ENCODE data around the gene ARL14. TPM values are rescaled to one million over a fixed set of nuclear protein-coding genes. Genes with fewer than 3 reads are reported as not detected.

Gene ARL14
- polyA plus RNA-seq, 1 experiment: not detected

DNA sequence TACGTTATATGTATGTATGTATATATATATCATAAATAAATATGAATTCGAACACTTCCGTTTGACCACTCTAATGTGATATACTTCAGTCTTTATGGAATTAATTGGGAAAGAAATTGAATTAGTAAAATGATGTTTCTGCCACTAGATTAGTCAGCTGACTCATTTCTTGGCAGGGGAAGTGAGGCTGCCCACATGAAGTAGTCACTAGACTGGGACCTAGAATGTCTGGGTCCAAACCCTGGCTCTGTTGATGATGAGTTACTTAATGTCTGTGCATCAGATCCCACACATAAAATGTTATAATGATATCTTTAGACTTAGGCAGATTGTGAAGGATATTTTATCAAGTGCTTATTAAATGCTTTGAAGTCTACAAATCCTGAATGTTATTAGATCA lies 27.4 kb upstream of the ARL14 start:
- DNase-seq (ENCODE audit: low read depth): no peak
- Histone ChIP-seq H3K36me3 (ENCODE audit: control insufficient read depth, insufficient read depth, low read length) (no peaks in the 10 kb centered on the region), H3K27me3 (ENCODE audit: control insufficient read depth, insufficient read depth, low read length) (no peaks in the 10 kb centered on the region), H3K4me3 (ENCODE audit: low read depth, low read length) (no peak overlapping the region)
- TF ChIP-seq, protein P1, sequence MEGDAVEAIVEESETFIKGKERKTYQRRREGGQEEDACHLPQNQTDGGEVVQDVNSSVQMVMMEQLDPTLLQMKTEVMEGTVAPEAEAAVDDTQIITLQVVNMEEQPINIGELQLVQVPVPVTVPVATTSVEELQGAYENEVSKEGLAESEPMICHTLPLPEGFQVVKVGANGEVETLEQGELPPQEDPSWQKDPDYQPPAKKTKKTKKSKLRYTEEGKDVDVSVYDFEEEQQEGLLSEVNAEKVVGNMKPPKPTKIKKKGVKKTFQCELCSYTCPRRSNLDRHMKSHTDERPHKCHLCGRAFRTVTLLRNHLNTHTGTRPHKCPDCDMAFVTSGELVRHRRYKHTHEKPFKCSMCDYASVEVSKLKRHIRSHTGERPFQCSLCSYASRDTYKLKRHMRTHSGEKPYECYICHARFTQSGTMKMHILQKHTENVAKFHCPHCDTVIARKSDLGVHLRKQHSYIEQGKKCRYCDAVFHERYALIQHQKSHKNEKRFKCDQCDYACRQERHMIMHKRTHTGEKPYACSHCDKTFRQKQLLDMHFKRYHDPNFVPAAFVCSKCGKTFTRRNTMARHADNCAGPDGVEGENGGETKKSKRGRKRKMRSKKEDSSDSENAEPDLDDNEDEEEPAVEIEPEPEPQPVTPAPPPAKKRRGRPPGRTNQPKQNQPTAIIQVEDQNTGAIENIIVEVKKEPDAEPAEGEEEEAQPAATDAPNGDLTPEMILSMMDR (IDR thresholded peaks at IDR 0.05; ENCODE audit: insufficient read depth, low read depth, low read length): no peak
- ChIA-PET CTCF (no interaction called here), POLR2A (no interaction called here)

DNA sequence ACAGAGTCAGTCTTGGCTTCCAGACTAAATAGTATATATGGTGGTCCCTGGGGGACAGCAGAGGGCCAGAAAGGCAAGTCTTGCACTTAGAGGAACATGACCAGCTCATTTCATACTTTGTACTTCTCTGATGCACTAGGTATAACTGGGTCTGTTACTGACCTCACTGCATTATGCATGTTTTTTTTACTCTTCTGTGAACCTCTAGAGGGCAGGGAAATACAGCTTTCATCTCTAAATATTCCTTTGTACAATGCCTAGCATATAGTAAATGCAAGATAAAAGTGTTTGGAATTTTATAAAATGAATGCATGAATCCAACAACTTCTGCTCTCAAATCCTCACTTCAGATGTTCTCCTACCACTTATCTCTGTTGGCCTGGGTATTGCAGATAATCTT lies 23.4 kb upstream of the ARL14 start:
- TF ChIP-seq, protein P1 (IDR thresholded peaks at IDR 0.05; ENCODE audit: insufficient read depth, low read depth, low read length): no peak
- ChIA-PET CTCF (interaction anchor here (0.6 to 1.3 kb wide), 2 partner anchors 15 to 32 kb away, joined by 3 to 4 read pairs; no protein-coding TSS in a partner anchor), POLR2A (no interaction called here)
- no peak for DNase-seq (ENCODE audit: low read depth)
- Histone ChIP-seq H3K36me3 (ENCODE audit: control insufficient read depth, insufficient read depth, low read length) (no peaks in the 10 kb centered on the region), H3K4me3 (ENCODE audit: low read depth, low read length) (no peak overlapping the region), H3K27me3 (ENCODE audit: control insufficient read depth, insufficient read depth, low read length) (no peaks in the 10 kb centered on the region)

DNA sequence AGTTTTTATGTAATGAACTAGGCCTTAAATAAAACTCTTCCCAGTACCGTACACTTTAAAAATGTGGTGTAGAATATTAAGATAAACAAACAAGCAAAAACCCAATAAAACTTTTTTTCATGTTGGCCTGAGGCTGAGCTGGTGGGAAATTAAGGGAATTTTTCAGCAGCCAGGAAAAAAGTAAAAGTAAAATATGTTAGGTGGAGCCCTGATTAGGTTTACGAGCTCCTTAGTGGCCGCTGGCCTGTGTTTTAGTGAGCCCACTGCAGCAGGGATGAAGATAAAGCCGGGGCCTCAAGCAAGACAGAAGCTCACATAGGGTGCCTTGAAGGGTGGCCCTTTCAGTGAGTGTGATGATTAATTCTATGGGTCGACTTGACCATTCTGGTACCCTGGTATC lies 16.1 kb upstream of the ARL14 start:
- TF ChIP-seq, protein P1 (IDR thresholded peaks at IDR 0.05; ENCODE audit: insufficient read depth, low read depth, low read length): no peak
- ChIA-PET POLR2A (no interaction called here), CTCF (interaction anchor here (0.5 to 1.7 kb wide), 3 partner anchors 17 to 182 kb away, joined by 4 to 5 read pairs (median 4); no protein-coding TSS in a partner anchor)
- H3K36me3 ChIP-seq (ENCODE audit: control insufficient read depth, insufficient read depth, low read length): no peaks in the 10 kb centered on the region
- H3K27me3 ChIP-seq (ENCODE audit: control insufficient read depth, insufficient read depth, low read length): no peaks in the 10 kb centered on the region
- no peak for DNase-seq (ENCODE audit: low read depth)
- no peak overlapping the region for H3K4me3 ChIP-seq (ENCODE audit: low read depth, low read length)

DNA sequence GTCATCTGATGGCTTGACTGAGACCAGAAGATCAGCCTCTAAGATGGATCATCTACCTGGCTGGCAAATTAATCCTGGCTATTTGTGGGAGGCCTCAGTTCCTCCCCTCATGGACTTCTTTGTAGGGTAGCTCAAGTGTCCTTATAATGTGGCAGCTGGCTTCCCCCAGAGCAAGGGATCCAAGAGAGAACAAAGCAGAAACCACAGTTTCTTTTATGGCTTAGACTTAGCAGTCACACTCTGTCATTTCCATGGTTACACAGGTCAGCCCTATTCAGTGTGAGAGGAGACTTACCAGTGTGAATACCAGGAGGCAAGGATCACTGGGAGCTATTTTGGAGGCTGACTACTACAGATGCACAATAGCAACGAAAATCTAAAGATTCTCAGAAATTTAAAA lies 15.3 kb upstream of the ARL14 start:
- CTCF ChIA-PET: interaction anchor here (0.9 to 1.7 kb wide), 3 partner anchors 9 to 168 kb away, joined by 3 to 5 read pairs (median 4); no protein-coding TSS in a partner anchor
- H3K36me3 ChIP-seq (ENCODE audit: control insufficient read depth, insufficient read depth, low read length): no peaks in the 10 kb centered on the region
- no peak for DNase-seq (ENCODE audit: low read depth)
- no peaks in the 10 kb centered on the region for H3K27me3 ChIP-seq (ENCODE audit: control insufficient read depth, insufficient read depth, low read length)
- TF ChIP-seq, protein P1 (IDR thresholded peaks at IDR 0.05; ENCODE audit: insufficient read depth, low read depth, low read length): no peak
- POLR2A ChIA-PET: no interaction called here
- H3K4me3 ChIP-seq (ENCODE audit: low read depth, low read length): no peak overlapping the region

DNA sequence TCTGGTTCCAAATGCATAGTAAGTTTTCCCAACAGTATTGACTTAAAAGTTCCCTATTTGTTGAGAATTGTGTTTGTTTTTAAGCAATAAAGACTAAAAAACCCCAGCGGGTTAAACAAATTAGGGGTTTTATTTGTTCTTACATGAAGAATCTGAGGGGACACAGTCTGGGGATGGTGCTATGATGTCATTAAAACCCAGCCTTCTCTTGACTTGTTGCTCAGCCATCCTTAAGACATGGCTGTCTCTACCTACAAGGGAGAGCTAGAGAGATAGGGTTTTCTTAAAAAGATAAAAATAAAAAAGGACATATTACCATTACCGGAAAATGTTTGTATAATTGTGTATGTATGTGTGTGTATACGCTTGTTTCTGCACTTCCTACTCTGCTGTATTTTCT lies 11.7 kb upstream of the ARL14 start:
- Histone ChIP-seq H3K27me3 (ENCODE audit: control insufficient read depth, insufficient read depth, low read length) (no peaks in the 10 kb centered on the region), H3K4me3 (ENCODE audit: low read depth, low read length) (no peak overlapping the region), H3K36me3 (ENCODE audit: control insufficient read depth, insufficient read depth, low read length) (no peaks in the 10 kb centered on the region)
- TF ChIP-seq, protein P1 (IDR thresholded peaks at IDR 0.05; ENCODE audit: insufficient read depth, low read depth, low read length): no peak
- no peak for DNase-seq (ENCODE audit: low read depth)
- CTCF ChIA-PET: interaction anchor here (1.2 kb wide), 1 partner anchor 21 kb away, joined by 3 read pairs; no protein-coding TSS in a partner anchor
- POLR2A ChIA-PET: no interaction called here

All from BJ (cell line).